OCI-LY3 (cell line): ENCODE data around the gene PHC3.

ENCODE experiments used
- H2AFZ ChIP-seq: fragments of 200-600, 300-600 bp; shearing (Covaris generic); 2 replicates; pipeline ENCODE4 v1.6.0; 2014; ENCODE audit warnings: antibody characterized with exemption, low read depth, low read length
- H3K27ac ChIP-seq: fragments of 200-600, 300-600 bp; sonication (generic); 2 replicates; pipeline ENCODE4 v1.5.1; 2014; ENCODE audit warnings: mild to moderate bottlenecking, low read length, moderate library complexity, mixed read lengths
- H3K27me3 ChIP-seq: fragments of 200-600, 300-600 bp; sonication (generic); 2 replicates; pipeline ENCODE4 v1.6.1; 2014; ENCODE audit warnings: low read depth, low read length, mixed read lengths
- H3K36me3 ChIP-seq: fragments of 200-600, 300-600 bp; sonication (generic); replicated peaks from 2 replicates; pipeline ENCODE3; 2014; ENCODE audit warnings: low read depth, low read length, mixed read lengths
- H3K4me1 ChIP-seq: fragments of 300-600, 200-600 bp; sonication (generic); 2 replicates; pipeline ENCODE4 v1.6.1; 2014; ENCODE audit warnings: low read length, mixed read lengths
- H3K4me2 ChIP-seq: fragments of 200-600, 300-600 bp; sonication (generic); 2 replicates; pipeline ENCODE4 v1.6.1; 2014; ENCODE audit warnings: low read length, mixed read lengths
- H3K4me3 ChIP-seq: fragments of 300-600, 200-600 bp; sonication (generic); 2 replicates; pipeline ENCODE4 v1.5.1; 2014; ENCODE audit warnings: antibody characterized with exemption, mild to moderate bottlenecking, low read length, moderate library complexity
- H3K79me2 ChIP-seq: fragments of 300-600, 200-600 bp; shearing (Covaris generic); 2 replicates; pipeline ENCODE4 v1.6.1; 2014; ENCODE audit warnings: mild to moderate bottlenecking, low read length, mixed read lengths
- H3K9ac ChIP-seq: fragments of 300-600, 200-600 bp; shearing (Covaris generic); 2 replicates; pipeline ENCODE4 v1.6.0; 2014; ENCODE audit warnings: mild to moderate bottlenecking, low read length, moderate library complexity
- H3K9me3 ChIP-seq: fragments of 200-600, 300-600 bp; shearing (Covaris generic); 2 replicates; pipeline ENCODE4 v1.6.1; 2014; ENCODE audit warnings: low read length, mixed read lengths; ENCODE audit not compliant: insufficient read depth
- H4K20me1 ChIP-seq: fragments of 200-600, 300-600 bp; sonication (generic); 2 replicates; pipeline ENCODE4 v1.6.1; 2016; ENCODE audit warnings: low read length, mixed read lengths; ENCODE audit not compliant: insufficient read depth
- EZH2phosphoT487 ChIP-seq: fragments of 200-600 bp; shearing (Covaris generic); IDR thresholded peaks from 2 replicates; pipeline ENCODE4 v1.6.1; 2018; ENCODE audit warnings: antibody characterized with exemption, mixed run types, low read depth
- TF ChIP-seq, protein P1 (sequence below): fragments of 200-600, 300-600 bp; sonication (generic); IDR thresholded peaks from 2 replicates; pipeline ENCODE4 v1.5.1; 2014; ENCODE audit warnings: antibody characterized with exemption, low read length, low read depth

The PHC3 gene

DNA sequence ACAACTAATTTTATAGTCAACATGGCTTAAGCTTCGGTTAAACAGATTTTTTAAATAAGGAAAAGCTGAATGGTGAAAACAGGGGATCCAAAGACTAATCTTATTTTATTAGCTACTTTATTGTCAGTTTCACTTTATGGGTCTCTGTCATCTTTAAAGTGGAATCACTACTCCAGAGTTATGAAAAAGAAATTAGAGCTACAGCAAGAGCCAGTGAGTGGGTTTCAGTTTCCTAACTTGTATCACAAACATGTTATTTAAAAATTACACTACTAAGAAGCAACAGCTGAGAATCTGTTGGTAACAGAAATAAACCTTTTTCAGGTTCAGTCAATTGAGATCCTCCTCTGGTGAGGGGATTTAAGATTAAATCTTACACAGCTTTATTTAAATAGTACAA lies 10.0 kb downstream of the PHC3 start:
- no peak overlapping the region for H3K9ac ChIP-seq
- no peak overlapping the region for H2AFZ ChIP-seq
- no peaks in the 10 kb centered on the region for H3K27me3 ChIP-seq
- no peak overlapping the region for H3K4me3 ChIP-seq
- no peaks in the 10 kb centered on the region for H3K9me3 ChIP-seq
- no peak overlapping the region for H3K27ac ChIP-seq
- H3K79me2 ChIP-seq, result peaks cover 21% of the 10 kb centered on the region
- peaks cover 52% of the 10 kb centered on the region for H3K36me3 ChIP-seq
- no peak overlapping the region for H3K4me2 ChIP-seq
- no peak for TF ChIP-seq EZH2phosphoT487
- TF ChIP-seq, protein P1, sequence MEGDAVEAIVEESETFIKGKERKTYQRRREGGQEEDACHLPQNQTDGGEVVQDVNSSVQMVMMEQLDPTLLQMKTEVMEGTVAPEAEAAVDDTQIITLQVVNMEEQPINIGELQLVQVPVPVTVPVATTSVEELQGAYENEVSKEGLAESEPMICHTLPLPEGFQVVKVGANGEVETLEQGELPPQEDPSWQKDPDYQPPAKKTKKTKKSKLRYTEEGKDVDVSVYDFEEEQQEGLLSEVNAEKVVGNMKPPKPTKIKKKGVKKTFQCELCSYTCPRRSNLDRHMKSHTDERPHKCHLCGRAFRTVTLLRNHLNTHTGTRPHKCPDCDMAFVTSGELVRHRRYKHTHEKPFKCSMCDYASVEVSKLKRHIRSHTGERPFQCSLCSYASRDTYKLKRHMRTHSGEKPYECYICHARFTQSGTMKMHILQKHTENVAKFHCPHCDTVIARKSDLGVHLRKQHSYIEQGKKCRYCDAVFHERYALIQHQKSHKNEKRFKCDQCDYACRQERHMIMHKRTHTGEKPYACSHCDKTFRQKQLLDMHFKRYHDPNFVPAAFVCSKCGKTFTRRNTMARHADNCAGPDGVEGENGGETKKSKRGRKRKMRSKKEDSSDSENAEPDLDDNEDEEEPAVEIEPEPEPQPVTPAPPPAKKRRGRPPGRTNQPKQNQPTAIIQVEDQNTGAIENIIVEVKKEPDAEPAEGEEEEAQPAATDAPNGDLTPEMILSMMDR, result no peak
- H3K4me1 ChIP-seq, result no peaks in the 10 kb centered on the region
- no peaks in the 10 kb centered on the region for H4K20me1 ChIP-seq

DNA sequence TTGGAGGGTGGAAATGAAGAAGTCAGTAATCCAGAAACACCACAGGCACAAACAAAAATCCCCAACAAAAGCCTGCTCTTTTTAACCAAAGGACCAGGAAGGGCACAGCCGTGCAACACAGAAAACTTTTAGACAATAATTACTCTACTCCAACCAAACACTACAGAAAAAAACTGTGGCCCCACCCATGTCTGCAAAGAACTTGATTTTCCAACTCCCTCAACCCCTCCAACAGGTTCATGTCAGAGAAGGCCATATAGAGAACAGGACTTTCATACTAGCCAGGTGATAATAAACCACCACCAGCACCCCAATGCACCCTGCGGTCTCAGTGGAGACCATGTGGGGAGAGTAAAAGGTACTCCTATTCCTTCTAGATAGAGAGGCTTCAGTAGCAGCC lies 16.8 kb downstream of the PHC3 start:
- Histone ChIP-seq H3K9me3 (no peaks in the 10 kb centered on the region), H3K27ac (no peak overlapping the region), H3K4me3 (no peak overlapping the region), H2AFZ (no peak overlapping the region), H3K79me2 (peaks cover 61% of the 10 kb centered on the region), H3K4me2 (no peak overlapping the region), H3K4me1 (no peaks in the 10 kb centered on the region), H4K20me1 (peaks cover 31% of the 10 kb centered on the region), H3K27me3 (no peaks in the 10 kb centered on the region), H3K36me3 (peaks cover 57% of the 10 kb centered on the region), H3K9ac (no peak overlapping the region)
- no peak for TF ChIP-seq EZH2phosphoT487
- TF ChIP-seq, protein P1, result no peak

DNA sequence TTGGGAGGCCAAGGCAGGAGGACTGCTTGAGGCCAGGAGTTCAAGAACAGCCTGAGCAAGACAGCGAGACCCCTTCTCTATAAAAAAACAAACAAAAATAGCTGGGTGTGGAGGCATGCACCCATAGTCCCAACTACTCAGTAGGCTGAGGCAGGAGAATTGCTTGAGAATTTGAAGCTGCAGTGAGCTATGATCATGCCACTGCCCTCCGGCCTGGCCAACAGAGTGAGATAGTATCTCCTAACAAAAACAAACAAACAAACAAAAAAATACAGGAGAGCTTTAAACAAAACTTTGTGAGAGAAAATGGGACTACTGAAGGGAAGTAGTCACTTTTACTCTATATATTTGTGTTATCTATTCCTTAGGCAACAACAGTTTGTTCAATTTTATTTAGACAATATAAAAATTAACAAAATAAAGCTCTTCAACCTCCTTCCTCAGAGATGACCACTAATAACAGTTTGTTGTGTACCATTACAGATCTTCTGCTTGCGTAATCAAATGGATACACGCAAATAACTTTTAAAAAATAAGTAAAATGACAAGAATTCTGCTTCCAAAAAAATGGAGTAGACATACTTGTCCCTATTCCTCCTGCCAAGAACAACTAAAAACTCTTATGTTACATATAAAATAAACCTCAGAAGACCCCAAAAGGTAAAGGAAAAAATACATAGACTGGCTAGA lies 17.4 kb downstream of the PHC3 start:
- no peaks in the 10 kb centered on the region for H3K27me3 ChIP-seq
- H3K4me3 ChIP-seq, result no peak overlapping the region
- H4K20me1 ChIP-seq, result peaks cover 31% of the 10 kb centered on the region
- no peak overlapping the region for H3K9ac ChIP-seq
- H3K9me3 ChIP-seq, result no peaks in the 10 kb centered on the region
- no peak overlapping the region for H3K4me2 ChIP-seq
- H3K27ac ChIP-seq, result no peak overlapping the region
- peaks cover 65% of the 10 kb centered on the region for H3K79me2 ChIP-seq
- peaks cover 55% of the 10 kb centered on the region for H3K36me3 ChIP-seq
- no peak for TF ChIP-seq EZH2phosphoT487
- TF ChIP-seq, protein P1, result no peak
- H3K4me1 ChIP-seq, result no peaks in the 10 kb centered on the region
- H2AFZ ChIP-seq, result no peak overlapping the region

DNA sequence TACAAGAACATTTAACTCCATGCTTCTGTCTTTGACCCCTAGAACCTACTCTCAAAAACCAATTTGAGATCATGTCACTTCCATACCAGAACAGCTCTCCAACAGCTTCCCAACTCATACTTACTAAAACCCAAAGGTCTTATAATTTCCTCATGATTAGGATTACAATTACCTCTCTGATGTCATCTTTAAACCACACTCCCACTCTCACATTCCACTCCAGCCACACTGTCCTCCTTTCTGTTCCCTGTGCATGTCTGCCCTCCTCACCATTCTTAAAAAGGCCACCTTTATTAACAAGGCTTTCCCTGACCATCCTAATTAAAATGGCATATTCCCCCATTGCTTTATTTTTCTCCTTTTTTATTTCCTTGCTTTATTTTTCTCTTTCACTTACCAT lies 18.9 kb downstream of the PHC3 start:
- H3K4me3 ChIP-seq, result no peak overlapping the region

More for the DNA sequence above, 18.9 kb downstream of the PHC3 start:
- Histone ChIP-seq H3K4me1 (no peaks in the 10 kb centered on the region), H2AFZ (no peak overlapping the region), H3K79me2 (peaks cover 71% of the 10 kb centered on the region), H3K9ac (no peak overlapping the region), H3K27ac (no peak overlapping the region), H3K27me3 (no peaks in the 10 kb centered on the region), H3K36me3 (peaks cover 51% of the 10 kb centered on the region), H3K9me3 (no peaks in the 10 kb centered on the region), H3K4me2 (no peak overlapping the region), H4K20me1 (peaks cover 31% of the 10 kb centered on the region)
- TF ChIP-seq EZH2phosphoT487, result no peak
- TF ChIP-seq, protein P1, result no peak
